CD4-positive, CD25-positive, alpha-beta regulatory T cell (primary cell): Measurements from ENCODE around the gene CAPN9. TPM values are rescaled to one million over a fixed set of nuclear protein-coding genes. Genes with fewer than 3 reads are reported as not detected.

Experiments
- ATAC-seq, 2 donors: fragments of 150-1000 bp; cut with Tn5 transposase; one replicate each; pipeline ENCODE4 v1.10.0; 2021; ENCODE audit warnings: low read depth in 2 of 2, moderate number of reproducible peaks in 2 of 2, moderate library complexity in 1 of 2
- DNase-seq, 3 donors: peaks; one replicate each; pipeline versions ENCODE4 v3.0.0 to v3.0.0-alpha.2; 2012 to 2022; ENCODE audit warnings: mixed read lengths in 1 of 3
- H3K27ac ChIP-seq: one replicate; pipeline ENCODE4 v1.7.0; 2013; ENCODE audit warnings: mild to moderate bottlenecking, low read length; ENCODE audit not compliant: insufficient read depth, poor library complexity, severe bottlenecking
- H3K27me3 ChIP-seq: one replicate; pipeline ENCODE4 v1.7.0; 2013; ENCODE audit warnings: low read length; ENCODE audit not compliant: control insufficient read depth, insufficient read depth
- H3K36me3 ChIP-seq: one replicate; pipeline ENCODE4 v1.7.0; 2013; ENCODE audit warnings: mild to moderate bottlenecking, low read length, moderate library complexity; ENCODE audit not compliant: control insufficient read depth, insufficient read depth
- H3K4me1 ChIP-seq: 2 replicates; pipeline ENCODE4 v1.7.0; 2013; ENCODE audit warnings: mild to moderate bottlenecking, low read length; ENCODE audit not compliant: insufficient read depth, control insufficient read depth, poor library complexity, severe bottlenecking
- H3K4me3 ChIP-seq: one replicate; pipeline ENCODE4 v1.7.0; 2013; ENCODE audit warnings: low read depth, mild to moderate bottlenecking, low read length, moderate library complexity
- H3K9me3 ChIP-seq, 2 experiments: 1 replicate in 1 of 2; 2 replicates in 1 of 2; pipeline ENCODE4 v1.7.0; 2013; ENCODE audit warnings: low read length in 2 of 2, mild to moderate bottlenecking in 1 of 2, moderate library complexity in 1 of 2; ENCODE audit not compliant: control insufficient read depth in 2 of 2
- H3K27ac Mint-ChIP-seq, 3 donors: one replicate each; pipeline ENCODE4 v1.8.0; 2020 to 2022; ENCODE audit warnings: mild to moderate bottlenecking in 3 of 3, mixed read lengths in 3 of 3, moderate library complexity in 2 of 3
- H3K27me3 Mint-ChIP-seq: one replicate; pipeline ENCODE4 v1.8.0; 2022; ENCODE audit warnings: mild to moderate bottlenecking, mixed read lengths
- H3K36me3 Mint-ChIP-seq: one replicate; pipeline ENCODE4 v1.8.0; 2020; ENCODE audit warnings: mixed read lengths
- H3K4me1 Mint-ChIP-seq, 4 donors: one replicate each; pipeline ENCODE4 v1.8.0; 2020 to 2022; ENCODE audit warnings: mixed read lengths in 4 of 4, mild to moderate bottlenecking in 1 of 4
- H3K4me3 Mint-ChIP-seq, 4 donors: one replicate each; pipeline ENCODE4 v1.8.0; 2020 to 2022; ENCODE audit warnings: mild to moderate bottlenecking in 4 of 4, mixed read lengths in 4 of 4, moderate library complexity in 3 of 4
- H3K9me3 Mint-ChIP-seq, 7 donors: one replicate each; pipeline ENCODE4 v1.8.0; 2020 to 2022; ENCODE audit warnings: mixed read lengths in 7 of 7, mild to moderate bottlenecking in 3 of 7, moderate library complexity in 2 of 7
- polyA plus RNA-seq, 4 donors: library from polyadenylated mRNA; unstranded; fragments of 300-500 nt; fragmentation: Illumina TruSeq; gene quantifications; one replicate each; pipeline ENCODE4 v1.2.3, GENCODE V29; 2021
- total RNA-seq: library from RNA; stranded (reverse); gene quantifications from one replicate; pipeline ENCODE4 v1.2.3, GENCODE V29; 2022

CAPN9 gene
- total and polyA plus RNA-seq, 5 donors from 2014 or later: not detected

- Histone ChIP-seq H3K9me3 (no peaks in the 10 kb centered on the region), H3K36me3 (no peaks in the 10 kb centered on the region), H3K27ac (no peak overlapping the region), H3K4me1 (no peaks in the 10 kb centered on the region), H3K4me3 (no peak overlapping the region), H3K27me3 (no peaks in the 10 kb centered on the region)
- Mint-ChIP-seq H3K4me3 (no peak overlapping the region), H3K4me1 (peaks cover 0 to 5% (median 0%) of the 10 kb centered on the region in 4 donors), H3K9me3 (peaks cover 0 to 2% (median 0%) of the 10 kb centered on the region in 7 donors), H3K27ac (no peak overlapping the region), H3K27me3 (no peaks in the 10 kb centered on the region), H3K36me3 (no peaks in the 10 kb centered on the region)
- DNase-seq (no peak), ATAC-seq (no peak)
Measured at GRCh38 chr1:230702934-230703678, 44.1 kb upstream of the CAPN9 start.

DNA sequence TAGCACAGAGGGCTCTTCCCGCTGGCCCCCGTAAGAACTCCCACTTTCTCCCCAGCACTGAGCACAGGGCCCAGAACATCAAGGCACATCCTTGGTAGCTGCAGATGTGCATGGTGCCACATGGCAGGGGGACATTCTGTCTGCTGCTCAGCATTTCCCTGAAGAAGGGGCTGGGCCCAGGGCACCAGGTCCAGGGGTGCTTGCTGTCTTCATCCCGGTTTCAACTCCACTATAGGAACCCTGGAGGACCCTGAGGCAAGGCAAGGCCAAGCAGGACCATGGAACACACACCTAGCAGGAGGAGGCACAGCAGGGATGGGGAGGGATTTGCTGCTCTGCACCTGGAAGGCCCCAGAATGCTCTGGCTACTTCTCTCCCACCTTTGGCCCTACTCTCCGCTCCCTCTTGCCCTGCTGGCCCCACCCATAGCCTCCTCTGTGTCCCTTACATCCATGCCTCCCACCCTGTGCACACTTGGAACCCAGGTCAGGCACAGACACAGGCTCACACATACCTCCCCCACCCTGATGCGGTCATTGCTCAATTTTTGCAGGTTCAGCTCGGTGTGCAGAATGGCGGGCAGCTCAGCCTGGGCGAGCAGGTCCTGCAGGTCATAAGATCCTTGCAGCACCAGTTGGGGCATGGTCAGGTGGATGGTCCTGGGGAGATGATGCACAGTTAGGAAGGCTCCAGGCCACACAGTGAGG, 43.4 kb upstream of the CAPN9 start:
- Mint-ChIP-seq H3K36me3 (no peaks in the 10 kb centered on the region), H3K4me1 (peaks cover 0 to 5% (median under 1%) of the 10 kb centered on the region in 4 donors), H3K27ac (no peak overlapping the region), H3K9me3 (peaks cover 0 to 2% (median 0%) of the 10 kb centered on the region in 7 donors), H3K4me3 (no peak overlapping the region), H3K27me3 (no peaks in the 10 kb centered on the region)
- H3K4me1 ChIP-seq: no peaks in the 10 kb centered on the region
- H3K27me3 ChIP-seq: no peaks in the 10 kb centered on the region
- no peaks in the 10 kb centered on the region for H3K9me3 ChIP-seq
- H3K36me3 ChIP-seq: no peaks in the 10 kb centered on the region
- H3K4me3 ChIP-seq: no peak overlapping the region
- no peak for ATAC-seq
- no peak overlapping the region for H3K27ac ChIP-seq
- DNase-seq: no peak

DNA sequence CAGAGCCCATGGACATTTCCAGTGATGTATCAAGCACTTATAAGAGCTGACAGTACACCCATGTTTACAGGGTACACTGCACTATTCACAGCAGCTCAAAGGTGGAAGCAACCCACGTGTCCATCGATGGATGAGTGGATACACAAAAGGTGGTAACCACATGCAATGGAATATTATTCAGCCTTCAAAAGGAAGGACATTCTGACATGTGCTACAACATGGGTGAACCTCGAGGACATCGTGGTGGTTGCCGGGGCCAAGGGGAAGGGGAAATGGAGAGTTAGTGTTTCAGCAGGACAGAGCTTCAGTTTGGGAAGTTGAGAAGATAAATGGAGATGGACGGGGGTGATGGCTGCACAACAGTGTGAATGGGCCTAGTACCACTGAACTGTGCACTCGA, 42.4 kb upstream of the CAPN9 start:
- H3K9me3 Mint-ChIP-seq: peaks cover 0 to 2% (median 0%) of the 10 kb centered on the region in 7 donors

DNA sequence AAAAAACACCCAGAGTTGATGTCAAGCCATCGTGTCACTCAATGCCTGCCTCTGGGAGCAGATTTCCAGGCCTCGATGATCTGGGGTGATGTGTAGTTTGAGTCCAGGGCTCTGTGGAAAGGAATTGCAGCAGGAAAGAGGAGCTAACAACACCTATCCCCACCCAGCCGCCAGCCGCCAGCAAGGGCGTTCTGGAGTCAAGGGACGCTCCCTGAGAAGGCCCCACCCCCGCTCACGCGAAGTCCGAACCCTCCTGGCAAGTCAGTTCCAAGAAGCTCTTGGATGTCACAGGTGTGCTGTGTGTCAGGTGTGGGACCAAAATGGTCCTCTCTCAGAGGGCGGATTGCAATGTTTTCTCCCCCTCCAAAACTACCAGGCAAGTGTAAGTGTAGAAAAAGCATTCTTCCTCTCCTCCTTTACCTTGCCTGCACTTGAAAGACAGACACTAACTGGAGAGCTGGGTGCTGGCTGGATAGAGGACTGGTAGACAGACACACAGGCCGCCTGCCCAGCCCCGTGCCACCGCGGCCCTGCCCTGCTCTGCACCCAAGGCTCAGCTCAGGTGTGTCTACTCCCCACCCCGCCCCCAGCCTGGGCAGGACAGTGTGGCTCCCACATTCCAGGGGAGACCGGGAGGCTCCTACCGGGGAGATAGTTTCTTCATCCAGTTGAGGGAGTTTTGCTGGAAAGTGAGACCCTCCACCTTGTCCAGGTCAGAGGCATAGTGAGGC, 41.7 kb upstream of the CAPN9 start:
- H3K4me3 ChIP-seq: no peak overlapping the region
- H3K4me1 Mint-ChIP-seq: peaks cover 0 to 5% (median 1%) of the 10 kb centered on the region in 4 donors
- no peaks in the 10 kb centered on the region for H3K27me3 Mint-ChIP-seq
- H3K4me3 Mint-ChIP-seq: no peak overlapping the region
- H3K36me3 Mint-ChIP-seq: no peaks in the 10 kb centered on the region
- H3K9me3 Mint-ChIP-seq: peaks cover 0 to 2% (median 0%) of the 10 kb centered on the region in 7 donors
- no peaks in the 10 kb centered on the region for H3K36me3 ChIP-seq
- H3K9me3 ChIP-seq: no peaks in the 10 kb centered on the region
- H3K27ac ChIP-seq: no peak overlapping the region
- ATAC-seq (no peak), DNase-seq (no peak)
- H3K4me1 ChIP-seq: no peaks in the 10 kb centered on the region
- H3K27ac Mint-ChIP-seq: no peak overlapping the region
- H3K27me3 ChIP-seq: no peaks in the 10 kb centered on the region

More for the DNA sequence above, 42.4 kb upstream of the CAPN9 start:
- Histone ChIP-seq H3K4me3 (no peak overlapping the region), H3K9me3 (no peaks in the 10 kb centered on the region), H3K36me3 (no peaks in the 10 kb centered on the region), H3K27me3 (no peaks in the 10 kb centered on the region), H3K27ac (no peak overlapping the region), H3K4me1 (no peaks in the 10 kb centered on the region)
- Mint-ChIP-seq H3K27me3 (no peaks in the 10 kb centered on the region), H3K27ac (no peak overlapping the region), H3K36me3 (no peaks in the 10 kb centered on the region), H3K4me1 (peaks cover 0 to 5% (median 1%) of the 10 kb centered on the region in 4 donors), H3K4me3 (no peak overlapping the region)
- DNase-seq: no peak
- ATAC-seq: no peak

GRCh38 chr1:230706020-230706699, 41.0 kb upstream of the CAPN9 start:
- DNase-seq (no peak), ATAC-seq (no peak)
- Mint-ChIP-seq H3K4me1 (peaks cover 0 to 5% (median 1%) of the 10 kb centered on the region in 4 donors), H3K27me3 (no peaks in the 10 kb centered on the region), H3K9me3 (peaks cover 0 to 2% (median 0%) of the 10 kb centered on the region in 7 donors), H3K27ac (no peak overlapping the region), H3K36me3 (no peaks in the 10 kb centered on the region), H3K4me3 (no peak overlapping the region)
- Histone ChIP-seq H3K4me3 (no peak overlapping the region), H3K27ac (no peak overlapping the region), H3K4me1 (no peaks in the 10 kb centered on the region), H3K9me3 (no peaks in the 10 kb centered on the region), H3K27me3 (no peaks in the 10 kb centered on the region), H3K36me3 (no peaks in the 10 kb centered on the region)

DNA sequence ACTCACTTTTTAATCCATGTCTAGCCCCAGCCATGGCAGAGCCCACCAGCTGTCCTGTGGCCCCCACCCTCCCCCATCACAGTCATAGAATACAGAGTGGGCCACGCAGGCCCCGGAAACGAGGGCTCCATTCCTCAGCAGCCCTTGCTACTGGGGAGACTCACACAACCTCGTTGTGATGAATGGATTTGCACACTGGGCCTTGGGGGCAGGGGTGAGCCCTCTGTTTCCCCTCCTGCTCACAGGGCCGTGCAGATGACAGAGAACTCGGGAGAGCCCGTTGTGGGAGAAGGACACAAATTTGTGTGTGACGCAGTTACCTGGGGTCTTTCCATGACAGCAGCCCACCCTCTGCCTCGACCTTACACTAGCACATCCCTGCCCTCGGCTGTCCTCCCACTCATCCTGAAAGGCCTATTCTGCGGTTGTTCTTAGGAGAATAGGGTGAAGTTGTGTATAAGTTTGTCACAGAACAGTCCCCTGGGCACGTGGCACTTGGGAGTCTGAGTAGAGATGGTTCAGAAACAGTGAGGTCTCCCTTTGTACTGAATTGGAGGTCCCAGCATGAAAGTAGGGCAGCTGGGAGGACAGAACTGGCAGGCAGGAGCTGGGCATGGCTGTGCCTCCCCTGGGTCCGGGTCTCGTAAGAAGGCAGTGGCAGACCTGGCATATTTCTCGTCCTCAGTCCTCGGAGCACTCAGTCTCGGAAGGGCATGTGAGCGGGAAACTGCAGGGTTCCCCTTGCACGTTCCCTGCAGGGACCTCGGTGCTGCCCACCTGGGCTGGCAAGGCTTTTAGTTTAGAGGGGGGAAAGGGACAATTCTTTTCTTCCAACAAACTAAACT, 40.1 kb upstream of the CAPN9 start:
- Histone ChIP-seq H3K9me3 (no peaks in the 10 kb centered on the region), H3K4me3 (no peak overlapping the region), H3K27ac (no peak overlapping the region), H3K4me1 (no peaks in the 10 kb centered on the region), H3K36me3 (no peaks in the 10 kb centered on the region), H3K27me3 (no peaks in the 10 kb centered on the region)
- no peak overlapping the region for H3K4me3 Mint-ChIP-seq
- H3K27ac Mint-ChIP-seq: peak overlapping the region in 1 of 3 donors; percentile 26
- DNase-seq (no peak), ATAC-seq (no peak)
- H3K27me3 Mint-ChIP-seq: no peaks in the 10 kb centered on the region
- peaks cover 0 to 5% (median 1%) of the 10 kb centered on the region in 4 donors for H3K4me1 Mint-ChIP-seq
- H3K36me3 Mint-ChIP-seq: no peaks in the 10 kb centered on the region
- H3K9me3 Mint-ChIP-seq: peaks cover 0 to 4% (median 0%) of the 10 kb centered on the region in 7 donors
